Stimulated activated naive CD8-positive, alpha-beta T cell treated with anti-CD3 and anti-CD28 coated beads, Interleukin-15, Interleukin-2, amounts not matched to agents 100 U/mL and 50 U/mL, for 24 hours (primary cell): ENCODE measurements around the gene FAM107A.

Source experiments
- ATAC-seq: fragments of 150-1000 bp; cut with Tn5 transposase; one replicate; pipeline ENCODE4 v1.10.0; 2021
- DNase-seq: peaks from one replicate; pipeline ENCODE4 v3.0.0; 2021

The FAM107A gene

GRCh38 chr3:58567251-58567515 lies 10.0 kb downstream of the FAM107A start:
- no peak for DNase-seq
- no peak for ATAC-seq

DNA sequence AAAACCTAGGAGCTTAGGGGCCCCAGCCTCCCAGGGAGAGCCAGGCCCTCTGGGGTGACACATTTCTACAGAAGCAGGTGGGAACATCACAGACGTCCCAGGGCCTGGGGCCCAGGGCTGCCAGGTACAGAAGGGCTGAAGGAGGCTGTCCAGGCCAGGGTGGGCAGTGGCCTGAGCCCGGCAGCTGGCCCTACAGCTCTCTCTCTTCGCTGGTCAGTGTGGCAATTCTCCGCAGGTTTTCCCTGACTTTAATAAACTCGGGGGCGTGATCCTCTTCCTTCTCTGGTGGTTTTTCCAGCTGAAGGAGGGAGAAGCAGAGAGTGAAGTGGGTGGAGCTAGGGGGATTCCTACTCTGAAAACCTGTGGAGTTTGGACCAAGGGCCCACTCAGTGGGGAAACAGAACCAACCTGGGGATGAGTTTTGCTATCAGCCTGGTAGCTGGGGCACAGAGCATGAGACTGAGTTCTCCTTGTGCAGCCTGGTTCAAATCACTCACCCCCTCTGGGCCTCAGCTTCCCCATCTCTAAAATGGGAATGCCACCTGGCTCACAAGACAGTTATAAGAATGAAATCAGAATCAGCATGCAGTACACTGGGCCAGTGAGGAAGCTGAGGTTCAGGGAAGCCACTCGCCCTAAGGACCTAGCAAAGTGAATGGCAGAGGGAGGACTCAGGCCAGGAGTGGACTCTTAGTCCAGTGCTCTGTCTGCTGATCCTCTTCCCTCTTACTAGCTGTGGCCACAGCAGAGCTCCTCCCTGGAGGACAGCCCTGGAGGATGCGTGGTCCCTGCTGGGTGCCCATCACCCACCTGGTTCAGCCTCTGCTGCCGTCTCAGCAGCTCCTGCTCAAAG lies 10.6 kb downstream of the FAM107A start:
- DNase-seq (no peak), ATAC-seq (no peak)

- no peak for DNase-seq
- no peak for ATAC-seq
These were observed 11.4 kb downstream of the FAM107A start for GRCh38 chr3:58565621-58566397.

GRCh38 chr3:58564456-58565160 lies 12.6 kb downstream of the FAM107A start:
- no peak for DNase-seq

GRCh38 chr3:58564054-58564453 lies 13.1 kb downstream of the FAM107A start:
- ATAC-seq, result no peak
- DNase-seq, result no peak

More at GRCh38 chr3:58564456-58565160, 12.6 kb downstream of the FAM107A start:
- ATAC-seq, result no peak

GRCh38 chr3:58563386-58564035 lies 13.7 kb downstream of the FAM107A start:
- no peak for DNase-seq
- no peak for ATAC-seq

GRCh38 chr3:58562498-58562897 lies 14.7 kb downstream of the FAM107A start:
- peak; percentile 26 for ATAC-seq

GRCh38 chr3:58560771-58561311 lies 16.4 kb downstream of the FAM107A start:
- ATAC-seq (no peak), DNase-seq (no peak)

More at GRCh38 chr3:58562498-58562897, 14.7 kb downstream of the FAM107A start:
- DNase-seq, result no peak

GRCh38 chr3:58559586-58559985 lies 17.6 kb downstream of the FAM107A start:
- DNase-seq, result no peak
- ATAC-seq, result no peak

- no peak for ATAC-seq
- no peak for DNase-seq
These were observed 19.7 kb downstream of the FAM107A start for GRCh38 chr3:58557491-58557890.

DNA sequence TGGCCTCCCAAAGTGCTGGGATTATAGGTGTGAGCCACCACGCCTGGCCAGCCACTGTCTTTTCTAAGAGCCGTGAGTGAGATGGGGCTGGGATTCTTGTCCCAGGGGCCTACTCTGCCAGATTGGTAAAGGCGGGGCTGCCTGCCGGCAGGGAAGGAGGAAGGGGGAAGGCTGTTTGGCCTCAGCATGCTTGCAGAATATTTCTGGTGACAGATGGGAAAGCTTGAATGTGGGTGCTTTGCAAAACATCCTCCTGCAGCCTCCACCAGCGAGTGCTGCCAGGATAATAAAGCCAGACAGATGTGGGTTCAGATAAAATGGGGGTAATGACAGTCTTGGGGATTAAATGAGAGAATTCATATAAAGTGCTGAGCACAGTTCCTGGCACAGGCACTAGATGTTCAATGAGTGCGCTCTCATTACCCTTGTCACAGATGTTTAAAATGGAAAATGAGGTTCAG lies 20.4 kb downstream of the FAM107A start:
- DNase-seq, result no peak
- ATAC-seq, result no peak

GRCh38 chr3:58556001-58556400 lies 21.2 kb downstream of the FAM107A start:
- DNase-seq (no peak), ATAC-seq (no peak)

- ATAC-seq, result no peak
- no peak for DNase-seq
These were observed 22.0 kb downstream of the FAM107A start for GRCh38 chr3:58555203-58555602.

DNA sequence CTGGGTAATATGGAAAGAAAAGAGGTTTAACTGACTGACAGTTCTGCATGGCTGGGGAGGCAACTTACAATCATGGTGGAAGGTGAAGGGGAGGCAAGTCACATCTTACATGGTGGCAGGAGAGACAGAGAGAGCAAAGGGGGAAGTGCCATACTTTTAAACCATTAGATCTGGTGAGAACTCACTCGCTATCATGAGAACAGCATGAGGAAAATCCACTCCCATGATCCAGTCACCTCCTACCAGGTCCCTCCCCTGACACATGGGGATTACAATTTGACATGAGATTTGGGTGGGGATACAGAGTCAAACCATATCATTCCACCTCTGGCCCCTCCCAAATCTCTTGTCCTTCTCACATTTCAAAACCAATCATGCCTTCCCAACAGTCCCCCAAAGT lies 24.2 kb downstream of the FAM107A start:
- no peak for ATAC-seq

DNA sequence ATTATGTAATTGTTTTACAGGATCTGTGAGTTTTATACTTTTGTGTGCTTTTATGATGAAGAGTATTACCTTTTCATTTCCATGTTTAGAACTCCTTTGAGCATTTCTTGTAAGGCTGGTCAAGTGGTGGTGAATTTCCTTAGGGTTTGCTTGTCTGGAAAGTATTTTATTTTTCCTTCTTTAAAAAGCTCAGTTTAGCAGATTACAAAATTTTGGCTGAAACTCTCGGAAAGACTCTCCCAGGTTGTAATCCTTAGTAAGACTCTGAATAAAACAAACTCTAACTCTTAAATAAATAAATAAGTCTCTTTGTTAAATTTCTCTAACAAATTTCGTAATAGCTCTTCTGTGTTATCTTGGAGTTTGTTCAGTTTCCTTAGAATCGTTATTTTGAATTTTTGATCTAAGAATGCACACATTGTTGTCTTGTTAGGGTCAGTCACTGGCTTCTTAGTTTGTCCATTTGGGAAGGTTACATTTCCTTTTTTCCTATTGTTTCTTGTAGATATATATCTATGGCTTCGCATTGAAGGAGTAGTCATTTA lies 25.5 kb downstream of the FAM107A start:
- ATAC-seq (no peak), DNase-seq (no peak)

More for the DNA sequence above, 24.2 kb downstream of the FAM107A start:
- no peak for DNase-seq

DNA sequence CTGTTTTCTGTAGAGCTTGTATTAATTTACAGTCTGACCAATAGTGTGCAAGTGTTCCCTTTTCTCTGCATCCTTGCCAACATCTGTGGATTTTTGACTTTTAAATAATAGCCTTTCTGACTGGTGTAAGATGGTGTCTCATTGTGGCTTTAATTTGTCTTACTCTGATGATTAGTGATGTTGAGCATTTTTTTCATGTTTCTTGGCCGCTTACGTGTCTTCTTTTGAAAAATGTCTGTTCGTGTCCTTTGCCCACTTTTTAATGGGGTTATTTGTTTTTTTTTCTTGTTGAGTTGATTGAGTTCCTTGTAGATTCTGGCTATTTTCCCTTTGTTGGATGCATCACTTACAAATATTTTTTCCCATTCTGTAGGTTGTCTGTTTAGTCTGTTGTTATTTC lies 32.6 kb downstream of the FAM107A start:
- no peak for ATAC-seq
- no peak for DNase-seq

- ATAC-seq (no peak), DNase-seq (no peak)
These were observed 36.9 kb downstream of the FAM107A start for GRCh38 chr3:58540176-58540858.

- DNase-seq (no peak), ATAC-seq (no peak)
These were observed 37.6 kb downstream of the FAM107A start for GRCh38 chr3:58539626-58540025.

DNA sequence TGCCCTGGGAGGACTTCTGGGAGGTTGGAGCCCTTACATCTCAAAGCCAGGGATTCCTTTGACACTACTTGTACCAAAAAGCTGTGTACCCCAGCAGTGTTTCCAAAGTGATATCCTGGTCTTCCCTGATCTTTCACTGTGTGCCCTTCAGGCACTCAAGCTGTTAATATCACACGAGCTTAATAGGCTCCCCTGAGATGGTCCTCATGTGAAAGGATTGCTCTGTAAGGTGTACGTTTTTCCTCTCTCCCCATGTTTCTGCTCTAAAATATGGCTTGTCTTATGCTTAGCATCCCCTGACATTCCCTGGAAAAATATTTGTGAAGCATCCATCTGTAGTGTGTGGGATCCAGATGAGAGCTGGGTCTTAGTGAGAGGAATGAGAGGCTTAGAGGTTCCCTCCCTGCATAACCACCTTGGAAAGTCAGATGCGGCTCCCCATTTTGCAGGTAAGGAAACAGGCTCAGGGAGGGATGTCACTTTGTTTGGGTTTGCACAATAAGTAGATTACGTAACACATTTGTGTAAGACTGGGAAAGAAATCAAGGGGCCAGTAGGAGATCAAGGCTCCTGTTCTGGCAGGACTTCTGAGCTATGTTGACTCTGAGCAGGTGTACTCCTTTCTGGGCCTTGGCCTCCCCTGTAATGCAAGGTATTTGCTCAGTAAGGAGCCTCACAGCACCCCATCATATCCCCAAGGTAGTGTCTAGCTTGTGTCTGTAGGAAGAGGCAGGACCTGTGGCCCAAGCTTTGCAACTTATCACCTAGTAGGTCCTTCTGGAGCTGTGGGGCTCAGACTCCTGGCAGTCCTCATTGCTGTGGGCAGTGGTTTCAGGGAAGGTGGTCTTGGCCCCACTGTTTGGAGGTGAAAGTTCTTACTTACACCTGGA lies 39.5 kb downstream of the FAM107A start:
- DNase-seq (no peak), ATAC-seq (no peak)
